ENCODE data around the gene CLRN3. TPM values are rescaled to one million over a fixed set of nuclear protein-coding genes. Genes with fewer than 3 reads are reported as not detected.

CLRN3 gene
- total RNA-seq, 8 experiments from 2014 or later: not detected

GRCh38 chr10:127905848-127906261, 13.1 kb upstream of the CLRN3 start:
- 50 to 100% (median 74%) methylated on average over 1 to 4 of the region's 10 CpGs; no CpG with 5 or more reads in 5 of the 10 experiments for WGBS, 10 experiments
- ATAC-seq (replicated peaks in 6 of 8): no peak
- in situ Hi-C loops (cut with MboI; ENCODE audit: low pct_unique_long_range_greater_than_20kb in 2 of 9, low sequenced_read_pairs in 9 of 9, unreplicated experiment in 9 of 9): loop anchor here in 5 of 9 experiments (5.0 to 25.0 kb wide), 4 partner anchors 99 to 169 kb away; no protein-coding TSS in a partner anchor
- no peak overlapping the region for H3K4me3 ChIP-seq
- no peak overlapping the region for H3K27ac ChIP-seq
- H3K4me1 ChIP-seq (replicated peaks in 1 of 2): peaks cover 13 to 20% of the 10 kb centered on the region in 2 donors

GRCh38 chr10:127905001-127905847, 12.5 kb upstream of the CLRN3 start:
- no peak overlapping the region for H3K27ac ChIP-seq
- in situ Hi-C loops (cut with MboI; ENCODE audit: low pct_unique_long_range_greater_than_20kb in 2 of 9, low sequenced_read_pairs in 9 of 9, unreplicated experiment in 9 of 9): loop anchor here in 5 of 9 experiments (5.0 to 25.0 kb wide), 4 partner anchors 100 to 170 kb away; no protein-coding TSS in a partner anchor
- WGBS, 10 experiments: 25 to 79% (median 65%) methylated on average over 1 to 11 of the region's 14 CpGs; no CpG with 5 or more reads in 2 of the 10 experiments

GRCh38 chr10:127904311-127905000, 11.7 kb upstream of the CLRN3 start:
- Histone ChIP-seq H3K4me1 (replicated peaks in 1 of 2) (peaks cover 13 to 20% of the 10 kb centered on the region in 2 donors), H3K27ac (no peak overlapping the region), H3K4me3 (no peak overlapping the region)
- no peak for ATAC-seq (replicated peaks in 6 of 8)
- WGBS, 10 experiments: 0 to 100% (median 77%) methylated on average over 1 to 4 of the region's 5 CpGs; no CpG with 5 or more reads in 2 of the 10 experiments
- in situ Hi-C loops (cut with MboI; ENCODE audit: low pct_unique_long_range_greater_than_20kb in 2 of 9, low sequenced_read_pairs in 9 of 9, unreplicated experiment in 9 of 9): loop anchor here in 4 of 9 experiments (10.0 to 25.0 kb wide), 3 partner anchors 100 to 170 kb away; no protein-coding TSS in a partner anchor

More at GRCh38 chr10:127905001-127905847, 12.5 kb upstream of the CLRN3 start:
- no peak overlapping the region for H3K4me3 ChIP-seq
- ATAC-seq (replicated peaks in 6 of 8): no peak
- H3K4me1 ChIP-seq (replicated peaks in 1 of 2): peaks cover 13 to 20% of the 10 kb centered on the region in 2 donors

- in situ Hi-C loops (cut with MboI; ENCODE audit: low pct_unique_long_range_greater_than_20kb in 2 of 9, low sequenced_read_pairs in 9 of 9, unreplicated experiment in 9 of 9): loop anchor here in 4 of 9 experiments (10.0 to 25.0 kb wide), 3 partner anchors 101 to 171 kb away; no protein-coding TSS in a partner anchor
- Histone ChIP-seq H3K27ac (no peak overlapping the region), H3K4me1 (replicated peaks in 1 of 2) (peaks cover 12 to 14% of the 10 kb centered on the region in 2 donors), H3K4me3 (no peak overlapping the region)
- ATAC-seq (replicated peaks in 6 of 8): no peak
- 25 to 100% (median 83%) methylated on average over 1 to 5 of the region's 5 CpGs; no CpG with 5 or more reads in 2 of the 10 experiments for WGBS, 10 experiments
Measured at GRCh38 chr10:127903789-127904188, 11.0 kb upstream of the CLRN3 start.

- ATAC-seq (replicated peaks in 6 of 8): peak in 2 of 8 experiments; percentile 33 to 36
- H3K4me3 ChIP-seq: no peak overlapping the region
- H3K4me1 ChIP-seq (replicated peaks in 1 of 2): no peaks in the 10 kb centered on the region
- in situ Hi-C loops (cut with MboI; ENCODE audit: low pct_unique_long_range_greater_than_20kb in 2 of 9, low sequenced_read_pairs in 9 of 9, unreplicated experiment in 9 of 9): loop anchor here in 4 of 9 experiments (10.0 to 25.0 kb wide), 3 partner anchors 105 to 175 kb away; no protein-coding TSS in a partner anchor
- 0 to 82% (median 58%) methylated on average over 1 to 3 of the region's 3 CpGs; no CpG with 5 or more reads in 2 of the 10 experiments for WGBS, 10 experiments
- no peak overlapping the region for H3K27ac ChIP-seq
Measured at GRCh38 chr10:127899766-127900387, 7.1 kb upstream of the CLRN3 start.

- WGBS, 10 experiments: 5 to 100% (median 50%) methylated on average over 1 to 2 of the region's 2 CpGs; no CpG with 5 or more reads in 1 of the 10 experiments
- in situ Hi-C loops (cut with MboI; ENCODE audit: low pct_unique_long_range_greater_than_20kb in 2 of 9, low sequenced_read_pairs in 9 of 9, unreplicated experiment in 9 of 9): no loop called here
Measured at GRCh38 chr10:127897177-127897576, 4.4 kb upstream of the CLRN3 start.

GRCh38 chr10:127896590-127896989, 3.8 kb upstream of the CLRN3 start:
- Histone ChIP-seq H3K4me3 (no peak overlapping the region), H3K27ac (no peak overlapping the region), H3K4me1 (replicated peaks in 1 of 2) (no peaks in the 10 kb centered on the region)
- in situ Hi-C loops (cut with MboI; ENCODE audit: low pct_unique_long_range_greater_than_20kb in 2 of 9, low sequenced_read_pairs in 9 of 9, unreplicated experiment in 9 of 9): no loop called here
- ATAC-seq (replicated peaks in 6 of 8): no peak

More at GRCh38 chr10:127897177-127897576, 4.4 kb upstream of the CLRN3 start:
- no peaks in the 10 kb centered on the region for H3K4me1 ChIP-seq (replicated peaks in 1 of 2)
- ATAC-seq (replicated peaks in 6 of 8): no peak
- no peak overlapping the region for H3K27ac ChIP-seq
- no peak overlapping the region for H3K4me3 ChIP-seq

GRCh38 chr10:127894146-127894545, 1.4 kb upstream of the CLRN3 start:
- in situ Hi-C loops (cut with MboI; ENCODE audit: low pct_unique_long_range_greater_than_20kb in 2 of 9, low sequenced_read_pairs in 9 of 9, unreplicated experiment in 9 of 9): no loop called here
- no peak for ATAC-seq (replicated peaks in 6 of 8)
- WGBS, 10 experiments: 25 to 100% (median 88%) methylated on average over 1 of the region's 1 CpG; no CpG with 5 or more reads in 3 of the 10 experiments
- no peak overlapping the region for H3K27ac ChIP-seq
- H3K4me1 ChIP-seq (replicated peaks in 1 of 2): no peaks in the 10 kb centered on the region
- no peak overlapping the region for H3K4me3 ChIP-seq

GRCh38 chr10:127890832-127891334, 1.9 kb downstream of the CLRN3 start:
- in situ Hi-C loops (cut with MboI; ENCODE audit: low pct_unique_long_range_greater_than_20kb in 2 of 9, low sequenced_read_pairs in 9 of 9, unreplicated experiment in 9 of 9): no loop called here
- 75 to 100% (median 80%) methylated on average over 1 to 2 of the region's 3 CpGs; no CpG with 5 or more reads in 4 of the 10 experiments for WGBS, 10 experiments
- Histone ChIP-seq H3K4me1 (replicated peaks in 1 of 2) (no peaks in the 10 kb centered on the region), H3K27ac (no peak overlapping the region), H3K4me3 (no peak overlapping the region)
- no peak for ATAC-seq (replicated peaks in 6 of 8)

GRCh38 chr10:127890216-127890615, 2.5 kb downstream of the CLRN3 start:
- in situ Hi-C loops (cut with MboI; ENCODE audit: low pct_unique_long_range_greater_than_20kb in 2 of 9, low sequenced_read_pairs in 9 of 9, unreplicated experiment in 9 of 9): no loop called here
- ATAC-seq (replicated peaks in 6 of 8): no peak

GRCh38 chr10:127889605-127890195, 3.0 kb downstream of the CLRN3 start:
- no peak overlapping the region for H3K27ac ChIP-seq
- no peaks in the 10 kb centered on the region for H3K4me1 ChIP-seq (replicated peaks in 1 of 2)
- WGBS, 10 experiments: 3 to 90% (median 52%) methylated on average over 2 to 4 of the region's 4 CpGs; no CpG with 5 or more reads in 3 of the 10 experiments
- in situ Hi-C loops (cut with MboI; ENCODE audit: low pct_unique_long_range_greater_than_20kb in 2 of 9, low sequenced_read_pairs in 9 of 9, unreplicated experiment in 9 of 9): no loop called here
- H3K4me3 ChIP-seq: no peak overlapping the region
- ATAC-seq (replicated peaks in 6 of 8): peak in 2 of 8 experiments; percentile 37 to 43

More at GRCh38 chr10:127890216-127890615, 2.5 kb downstream of the CLRN3 start:
- Histone ChIP-seq H3K4me1 (replicated peaks in 1 of 2) (no peaks in the 10 kb centered on the region), H3K4me3 (no peak overlapping the region), H3K27ac (no peak overlapping the region)
- 13 to 86% (median 55%) methylated on average over 1 to 3 of the region's 3 CpGs; no CpG with 5 or more reads in 2 of the 10 experiments for WGBS, 10 experiments

Measured in motor neuron (in vitro differentiated cells).